Heart right ventricle (tissue), 16 donors: ENCODE measurements around the gene IPP. TPM values are rescaled to one million over a fixed set of nuclear protein-coding genes. Genes with fewer than 3 reads are reported as not detected.
"Not testable (repeated sequence)": the region's sequence is repeated elsewhere in the genome, so short reads cannot be mapped to it uniquely, and the experiment has no call there.

ENCODE experiments used
- ATAC-seq, 8 donors: fragments of 200-7000 bp; cut with Tn5 transposase; one replicate each; pipeline ENCODE4 v1.9.1; 2020; ENCODE audit warnings: mild to moderate bottlenecking in 8 of 8, moderate library complexity in 8 of 8, moderate number of reproducible peaks in 1 of 8
- DNase-seq, 2 donors: peaks; one replicate each; pipeline ENCODE4 v3.0.0-alpha.2; 2020
- H3K27ac ChIP-seq, 10 donors: fragments of 200-600 bp; sonication (generic) in 2 of 10; one replicate each; pipeline versions ENCODE4 v1.5.0 to v1.8.0; 2020 to 2022; ENCODE audit warnings: mild to moderate bottlenecking in 3 of 10
- H3K27me3 ChIP-seq, 7 donors: fragments of 200-600 bp; one replicate each; pipeline ENCODE4 v1.8.0; 2021 to 2022; ENCODE audit warnings: mild to moderate bottlenecking in 2 of 7
- H3K36me3 ChIP-seq, 9 donors: fragments of 200-600 bp; sonication (generic) in 1 of 9; one replicate each; pipeline versions ENCODE4 v1.5.0 to v1.8.0; 2020 to 2022; ENCODE audit warnings: mild to moderate bottlenecking in 2 of 9
- H3K4me1 ChIP-seq, 9 donors: fragments of 200-600 bp; sonication (generic) in 1 of 9; one replicate each; pipeline versions ENCODE4 v1.5.0 to v1.8.0; 2020 to 2022; ENCODE audit warnings: mild to moderate bottlenecking in 4 of 9
- H3K4me3 ChIP-seq, 10 donors: fragments of 200-600 bp; sonication (generic) in 2 of 10; one replicate each; pipeline versions ENCODE4 v1.5.0 to v1.8.0; 2020 to 2022; ENCODE audit warnings: mild to moderate bottlenecking in 7 of 10, moderate library complexity in 2 of 10
- H3K9me3 ChIP-seq, 11 donors: fragments of 200-600 bp in 10 of 11; sonication (generic) in 2 of 11; one replicate each; pipeline versions ENCODE4 v1.5.0 to v1.8.0; 2013 to 2022; ENCODE audit warnings: mild to moderate bottlenecking in 2 of 11, control low read depth in 1 of 11, moderate library complexity in 1 of 11
- WGBS, 2 donors: extraction: QIAGEN DNeasy Blood & Tissue Kit; methylation state at CpG; one replicate each; pipeline ENCODE4 v1.1.7; 2013; ENCODE audit warnings: inconsistent platforms in 1 of 2; 5-methylcytosine and 5-hydroxymethylcytosine counted together
- intact Hi-C, 10 donors: fragments of 100-400 bp; cut with DNase I; formaldehyde crosslinking; loops; one replicate each; pipeline versions ENCODE4 v1.11.1 to v1.14.2; 2022
- polyA plus RNA-seq, 2 donors: library from polyadenylated mRNA; stranded (reverse); fragments of 200-250 nt; gene quantifications; one replicate each; pipeline ENCODE4 v1.2.3, GENCODE V29; 2013
- total RNA-seq, 10 donors: library from RNA; stranded (reverse); fragmentation: NEBNext Ultra II Directional in 3 of 10; extraction: Animal tissue kit (Norgen Biotek cat#: 25700) in 3 of 10; gene quantifications; one replicate each; pipeline versions ENCODE4 v1.2.1 to v1.2.4, GENCODE V29; 2021 to 2023
- TF ChIP-seq, protein P1 (sequence below), 9 donors: fragments of 200-600 bp; sonication (generic) in 2 of 9; IDR thresholded peaks; one replicate each; pipeline versions ENCODE4 v1.5.0 to v1.8.0; 2021 to 2022; ENCODE audit warnings: antibody characterized with exemption in 9 of 9, mild to moderate bottlenecking in 5 of 9, moderate library complexity in 1 of 9
- donor health status: Arrhythmogenic right ventricular cardiomyopathy.
- donor health status: ischemic (EF 13 %, LVEDD 7.1; RV severe dilation, severe dysfunction).
- donor health status: healthy with polysubstance abuse.
- donor health status: DM: no; HTN: yes; CAD: no.
- donor health status: DM: no; HTN: no; CAD: no.
- donor health status: ischemic (EF 25% LVEDD 6.9; RV normal size, moderate dysfunction).
- donor health status: ischemic (EF 25% LVEDD 5.7; RV mildly dilated, moderate dysfunction).
- donor health status: healthy.
- donor health status: DM: yes; HTN: yes; CAD: no.
- donor health status: Ischemic cardiomyopathy.
- donor health status: ischemic (EF 35%, LVEDD 5.7; RV mildly dilated, moderate dysfunction).
- donor health status: nonischemic (EF 11% LVEDD 7.7; RV severe dilation, severe dysfunction).
- donor health status: DM: yes; HTN: yes; CAD: no.
- donor health status: PGD.
- donor health status: ischemic (EF 29% LVEDD 5.4; RV normal size, mild dysfunction).
- donor health status: nonischemic (EF 23%, LVEDD 6.1; RV moderate dilation, normal function).

IPP gene
- total and polyA plus RNA-seq, 12 donors, result 2.1 to 30.0 (median 20.6) TPM

DNA sequence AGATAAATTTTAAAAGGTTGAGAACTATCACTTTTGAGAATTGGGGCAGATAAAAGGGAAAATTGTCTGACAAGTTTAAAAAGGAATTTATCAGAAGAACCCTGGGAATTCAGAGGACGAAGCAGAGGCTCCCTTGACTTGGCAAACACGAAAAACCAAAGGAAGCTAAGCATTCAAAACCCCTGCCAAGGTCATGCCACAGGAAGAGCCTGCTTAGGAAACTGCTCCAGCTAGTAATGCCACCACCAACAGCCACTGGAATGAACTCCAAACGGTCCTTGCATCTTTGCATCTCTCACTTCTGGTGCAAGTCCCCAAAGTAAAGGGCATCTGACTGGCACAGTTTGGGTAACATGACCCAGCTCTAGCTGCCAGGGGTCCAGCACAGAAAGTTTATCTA lies 71.3 kb downstream of the IPP start:
- TF ChIP-seq, protein P1, sequence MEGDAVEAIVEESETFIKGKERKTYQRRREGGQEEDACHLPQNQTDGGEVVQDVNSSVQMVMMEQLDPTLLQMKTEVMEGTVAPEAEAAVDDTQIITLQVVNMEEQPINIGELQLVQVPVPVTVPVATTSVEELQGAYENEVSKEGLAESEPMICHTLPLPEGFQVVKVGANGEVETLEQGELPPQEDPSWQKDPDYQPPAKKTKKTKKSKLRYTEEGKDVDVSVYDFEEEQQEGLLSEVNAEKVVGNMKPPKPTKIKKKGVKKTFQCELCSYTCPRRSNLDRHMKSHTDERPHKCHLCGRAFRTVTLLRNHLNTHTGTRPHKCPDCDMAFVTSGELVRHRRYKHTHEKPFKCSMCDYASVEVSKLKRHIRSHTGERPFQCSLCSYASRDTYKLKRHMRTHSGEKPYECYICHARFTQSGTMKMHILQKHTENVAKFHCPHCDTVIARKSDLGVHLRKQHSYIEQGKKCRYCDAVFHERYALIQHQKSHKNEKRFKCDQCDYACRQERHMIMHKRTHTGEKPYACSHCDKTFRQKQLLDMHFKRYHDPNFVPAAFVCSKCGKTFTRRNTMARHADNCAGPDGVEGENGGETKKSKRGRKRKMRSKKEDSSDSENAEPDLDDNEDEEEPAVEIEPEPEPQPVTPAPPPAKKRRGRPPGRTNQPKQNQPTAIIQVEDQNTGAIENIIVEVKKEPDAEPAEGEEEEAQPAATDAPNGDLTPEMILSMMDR (IDR thresholded peaks at IDR 0.05), result no peak
- H3K27me3 ChIP-seq, result no peaks in the 10 kb centered on the region
- ATAC-seq (peak in 4 of 8 donors; percentile 20 to 68 (median 60)), DNase-seq (no peak)
- no peaks in the 10 kb centered on the region for H3K9me3 ChIP-seq
- peaks cover 0 to 8% (median 0%) of the 10 kb centered on the region in 9 donors for H3K36me3 ChIP-seq
- intact Hi-C loops, result loop anchor here in 1 of 10 donors (10.0 kb wide), 1 partner anchor 94 kb away; the partner anchor contains the start of gene NASP
- peak overlapping the region; percentile 9 to 77 (median 64) for H3K27ac ChIP-seq
- 0 to 6% methylated on average over 3 of the region's 3 CpGs for WGBS, 2 donors
- H3K4me3 ChIP-seq, result peak overlapping the region in 1 of 10 donors; percentile 9
- peaks cover 10 to 100% (median 93%) of the 10 kb centered on the region in 9 donors for H3K4me1 ChIP-seq

GRCh38 chr1:45678489-45678888 lies 72.0 kb downstream of the IPP start:
- H3K27me3 ChIP-seq, result no peaks in the 10 kb centered on the region
- peaks cover 12 to 100% (median 93%) of the 10 kb centered on the region in 9 donors for H3K4me1 ChIP-seq
- peak overlapping the region; percentile 9 to 77 (median 64) for H3K27ac ChIP-seq
- DNase-seq (no peak), ATAC-seq (no peak)
- TF ChIP-seq, protein P1 (IDR thresholded peaks at IDR 0.05), result no peak
- no peaks in the 10 kb centered on the region for H3K9me3 ChIP-seq
- H3K36me3 ChIP-seq, result peaks cover 0 to 13% (median 0%) of the 10 kb centered on the region in 9 donors
- intact Hi-C loops, result loop anchor here in 1 of 10 donors (10.0 kb wide), 1 partner anchor 94 kb away; the partner anchor contains the start of gene NASP
- peak overlapping the region in 1 of 10 donors; percentile 9 for H3K4me3 ChIP-seq

GRCh38 chr1:45677751-45678245 lies 72.7 kb downstream of the IPP start:
- DNase-seq (no peak), ATAC-seq (no peak)
- WGBS, 2 donors, result 62 to 66% methylated on average over 3 of the region's 3 CpGs
- H3K27me3 ChIP-seq, result no peaks in the 10 kb centered on the region
- H3K9me3 ChIP-seq, result no peaks in the 10 kb centered on the region
- peaks cover 0 to 13% (median 0%) of the 10 kb centered on the region in 9 donors for H3K36me3 ChIP-seq
- H3K4me3 ChIP-seq, result no peak overlapping the region
- intact Hi-C loops, result loop anchor here in 1 of 10 donors (10.0 kb wide), 1 partner anchor 93 kb away; the partner anchor contains the start of gene NASP
- peak overlapping the region in 8 of 10 donors; percentile 58 to 77 (median 68) for H3K27ac ChIP-seq
- peaks cover 12 to 100% (median 87%) of the 10 kb centered on the region in 9 donors for H3K4me1 ChIP-seq
- TF ChIP-seq, protein P1 (IDR thresholded peaks at IDR 0.05), result no peak

DNA sequence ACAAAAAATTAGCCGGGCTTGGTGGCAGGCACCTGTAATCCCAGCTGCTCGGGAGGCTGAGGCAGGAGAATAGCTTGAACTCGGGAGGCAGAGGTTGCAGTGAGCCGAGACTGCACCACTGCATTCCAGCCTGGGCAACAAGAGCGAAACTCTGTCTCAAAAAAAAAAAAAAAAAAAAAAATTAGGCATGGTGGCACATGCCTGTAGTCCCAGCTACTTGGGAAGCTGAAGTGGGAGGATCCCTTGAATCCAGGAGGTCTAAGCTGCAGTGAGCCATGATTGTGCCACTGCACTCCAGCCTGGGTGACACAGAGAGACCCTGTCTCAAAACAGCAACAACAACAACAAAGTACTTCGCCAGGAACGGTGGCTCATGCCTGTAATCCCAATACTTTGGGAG lies 73.9 kb downstream of the IPP start:
- not testable (repeated sequence) for ATAC-seq, DNase-seq, H3K27me3 ChIP-seq, H3K9me3 ChIP-seq, H3K4me3 ChIP-seq
- H3K4me1 ChIP-seq, result peaks cover 12 to 100% (median 84%) of the 10 kb centered on the region in 9 donors
- H3K27ac ChIP-seq, result peak overlapping the region in 3 of 10 donors; percentile 68 to 77 (median 75)
- intact Hi-C loops, result loop anchor here in 1 of 10 donors (10.0 kb wide), 1 partner anchor 92 kb away; the partner anchor contains the start of gene NASP
- WGBS, 2 donors, result 88 to 97% methylated on average over 7 of the region's 7 CpGs
- peaks cover 0 to 17% (median 0%) of the 10 kb centered on the region in 9 donors for H3K36me3 ChIP-seq

GRCh38 chr1:45674478-45674877 lies 76.0 kb downstream of the IPP start:
- WGBS, 2 donors, result 41 to 61% methylated on average over 5 of the region's 5 CpGs
- Histone ChIP-seq H3K9me3 (no peaks in the 10 kb centered on the region), H3K27ac (peak overlapping the region in 4 of 10 donors; percentile 37 to 75 (median 44)), H3K4me1 (peaks cover 9 to 100% (median 84%) of the 10 kb centered on the region in 9 donors), H3K4me3 (no peak overlapping the region), H3K36me3 (peaks cover 0 to 17% (median 0%) of the 10 kb centered on the region in 9 donors), H3K27me3 (no peaks in the 10 kb centered on the region)
- DNase-seq (no peak), ATAC-seq (peak; percentile 42 to 89 (median 70))
- TF ChIP-seq, protein P1 (IDR thresholded peaks at IDR 0.05), result no peak
- intact Hi-C loops, result loop anchor here in 1 of 10 donors (10.0 kb wide), 1 partner anchor 90 kb away; the partner anchor contains the start of gene NASP
